ENCODE results near the gene CFAP61.

Gene CFAP61

DNA sequence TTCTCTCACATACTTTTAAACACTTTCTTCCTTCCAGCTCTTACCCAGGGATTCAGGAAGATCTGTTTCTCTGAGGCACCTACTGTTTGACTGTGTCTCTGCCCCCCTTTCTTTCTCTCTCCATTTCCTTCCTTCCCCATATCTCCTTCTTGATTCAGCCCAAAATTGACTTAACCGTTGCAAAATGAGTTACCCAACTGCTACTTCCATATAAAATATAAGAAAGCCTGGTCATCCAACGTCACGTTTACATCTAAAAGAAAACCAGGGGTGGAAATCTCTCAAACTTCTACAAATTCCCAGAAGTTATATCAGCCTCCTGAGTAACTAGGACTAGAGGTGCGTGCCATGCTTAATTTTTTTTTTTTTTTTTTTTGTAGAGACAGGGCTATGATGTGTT is 220.4 kb downstream of the CFAP61 start:
- H3K4me2 ChIP-seq = no peak overlapping the region
- H3K9ac ChIP-seq = no peak overlapping the region
- H3K79me2 ChIP-seq (ENCODE audit: insufficient read depth, low read depth) = no peaks in the 10 kb centered on the region
- H4K20me1 ChIP-seq (ENCODE audit: insufficient read depth) = no peaks in the 10 kb centered on the region
- no peaks in the 10 kb centered on the region for H3K27me3 ChIP-seq (ENCODE audit: insufficient read depth, low read depth)
- H3K27ac ChIP-seq = no peak overlapping the region
- no peaks in the 10 kb centered on the region for H3K4me1 ChIP-seq (ENCODE audit: low read depth, poor library complexity, severe bottlenecking)
- H3K4me3 ChIP-seq (IDR thresholded peaks at IDR 0.05; ENCODE audit: insufficient read depth, low read depth, low read length) = no peak overlapping the region
- H2AFZ ChIP-seq (ENCODE audit: low read depth) = no peak overlapping the region
- no peaks in the 10 kb centered on the region for H3K36me3 ChIP-seq (ENCODE audit: insufficient read depth)
- TF ChIP-seq, protein P1, sequence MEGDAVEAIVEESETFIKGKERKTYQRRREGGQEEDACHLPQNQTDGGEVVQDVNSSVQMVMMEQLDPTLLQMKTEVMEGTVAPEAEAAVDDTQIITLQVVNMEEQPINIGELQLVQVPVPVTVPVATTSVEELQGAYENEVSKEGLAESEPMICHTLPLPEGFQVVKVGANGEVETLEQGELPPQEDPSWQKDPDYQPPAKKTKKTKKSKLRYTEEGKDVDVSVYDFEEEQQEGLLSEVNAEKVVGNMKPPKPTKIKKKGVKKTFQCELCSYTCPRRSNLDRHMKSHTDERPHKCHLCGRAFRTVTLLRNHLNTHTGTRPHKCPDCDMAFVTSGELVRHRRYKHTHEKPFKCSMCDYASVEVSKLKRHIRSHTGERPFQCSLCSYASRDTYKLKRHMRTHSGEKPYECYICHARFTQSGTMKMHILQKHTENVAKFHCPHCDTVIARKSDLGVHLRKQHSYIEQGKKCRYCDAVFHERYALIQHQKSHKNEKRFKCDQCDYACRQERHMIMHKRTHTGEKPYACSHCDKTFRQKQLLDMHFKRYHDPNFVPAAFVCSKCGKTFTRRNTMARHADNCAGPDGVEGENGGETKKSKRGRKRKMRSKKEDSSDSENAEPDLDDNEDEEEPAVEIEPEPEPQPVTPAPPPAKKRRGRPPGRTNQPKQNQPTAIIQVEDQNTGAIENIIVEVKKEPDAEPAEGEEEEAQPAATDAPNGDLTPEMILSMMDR (conservative IDR thresholded peaks at IDR 0.05; ENCODE audit: low read depth, low read length) = no peak

DNA sequence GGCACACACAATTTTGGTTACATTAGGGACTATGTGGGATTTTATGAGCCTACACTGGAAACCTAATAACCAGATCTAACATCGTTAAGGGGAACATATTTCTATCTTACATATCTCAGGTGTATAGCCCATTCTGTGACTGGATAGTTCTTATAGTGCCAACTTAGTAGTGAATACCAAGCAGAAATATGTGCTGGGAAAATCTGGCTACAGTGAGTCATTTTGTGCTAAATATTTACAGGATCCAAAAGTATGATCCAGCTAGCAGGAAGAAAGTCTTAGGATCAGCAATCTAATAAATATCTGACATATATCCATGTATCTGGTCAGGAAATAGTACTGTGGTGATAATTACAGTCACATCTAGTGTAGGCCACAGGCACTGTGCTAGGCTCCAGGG is 221.0 kb downstream of the CFAP61 start:
- H3K4me3 ChIP-seq (IDR thresholded peaks at IDR 0.05; ENCODE audit: insufficient read depth, low read depth, low read length) = no peak overlapping the region
- no peak overlapping the region for H3K9ac ChIP-seq
- H3K4me1 ChIP-seq (ENCODE audit: low read depth, poor library complexity, severe bottlenecking) = no peaks in the 10 kb centered on the region
- no peak overlapping the region for H3K4me2 ChIP-seq
- no peak overlapping the region for H3K27ac ChIP-seq
- no peak overlapping the region for H2AFZ ChIP-seq (ENCODE audit: low read depth)
- no peaks in the 10 kb centered on the region for H3K27me3 ChIP-seq (ENCODE audit: insufficient read depth, low read depth)
- H4K20me1 ChIP-seq (ENCODE audit: insufficient read depth) = no peaks in the 10 kb centered on the region
- H3K79me2 ChIP-seq (ENCODE audit: insufficient read depth, low read depth) = no peaks in the 10 kb centered on the region
- H3K36me3 ChIP-seq (ENCODE audit: insufficient read depth) = no peaks in the 10 kb centered on the region
- TF ChIP-seq, protein P1 (conservative IDR thresholded peaks at IDR 0.05; ENCODE audit: low read depth, low read length) = no peak

DNA sequence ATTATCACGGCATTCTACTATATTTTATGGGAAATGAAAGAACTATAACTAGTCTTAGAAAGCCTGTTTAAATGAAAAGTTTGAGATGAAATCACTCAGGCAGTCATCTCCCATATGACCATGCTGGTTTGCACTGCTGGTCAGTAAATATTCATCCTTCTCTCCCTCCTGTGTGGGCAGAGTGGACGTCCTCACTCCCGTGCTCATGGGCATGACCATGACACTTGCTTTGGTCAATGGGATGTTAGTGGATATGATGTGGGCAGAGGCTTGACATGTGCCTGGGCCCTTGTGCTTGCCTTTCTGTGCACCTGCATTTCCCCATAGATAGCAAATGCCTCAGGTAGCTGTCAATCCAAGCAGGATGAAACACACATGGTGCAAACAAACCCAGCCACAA is 222.5 kb downstream of the CFAP61 start:
- H3K27ac ChIP-seq = no peak overlapping the region
- no peak overlapping the region for H2AFZ ChIP-seq (ENCODE audit: low read depth)
- H3K4me1 ChIP-seq (ENCODE audit: low read depth, poor library complexity, severe bottlenecking) = no peaks in the 10 kb centered on the region

DNA sequence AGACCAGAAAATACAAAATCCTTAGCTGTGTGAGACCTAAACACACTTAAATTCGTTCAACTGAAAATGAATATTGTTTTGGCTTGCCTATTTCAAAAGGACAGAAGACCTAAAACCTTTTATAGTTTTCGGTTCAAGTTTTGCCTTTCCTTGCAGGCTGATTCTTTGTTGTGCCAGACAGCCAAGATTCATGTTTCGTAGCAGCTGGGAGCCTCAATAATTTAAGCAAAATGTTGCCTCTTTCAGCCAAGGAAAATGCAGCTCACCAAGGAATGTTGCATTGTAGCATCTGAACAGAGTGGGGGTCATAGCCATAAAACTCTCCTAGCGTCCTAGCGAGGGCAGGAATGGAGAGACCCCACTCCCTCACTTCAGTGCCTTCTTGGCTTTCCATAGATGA is 223.3 kb downstream of the CFAP61 start:
- Histone ChIP-seq H4K20me1 (ENCODE audit: insufficient read depth) (no peaks in the 10 kb centered on the region), H3K27ac (no peak overlapping the region), H3K9ac (no peak overlapping the region), H3K4me3 (IDR thresholded peaks at IDR 0.05; ENCODE audit: insufficient read depth, low read depth, low read length) (no peak overlapping the region), H2AFZ (ENCODE audit: low read depth) (no peak overlapping the region), H3K36me3 (ENCODE audit: insufficient read depth) (no peaks in the 10 kb centered on the region), H3K79me2 (ENCODE audit: insufficient read depth, low read depth) (no peaks in the 10 kb centered on the region), H3K4me1 (ENCODE audit: low read depth, poor library complexity, severe bottlenecking) (no peaks in the 10 kb centered on the region), H3K4me2 (no peak overlapping the region), H3K27me3 (ENCODE audit: insufficient read depth, low read depth) (no peaks in the 10 kb centered on the region)
- TF ChIP-seq, protein P1 (conservative IDR thresholded peaks at IDR 0.05; ENCODE audit: low read depth, low read length) = no peak

More for the DNA sequence above, 222.5 kb downstream of the CFAP61 start:
- TF ChIP-seq, protein P1 (conservative IDR thresholded peaks at IDR 0.05; ENCODE audit: low read depth, low read length) = no peak
- no peaks in the 10 kb centered on the region for H3K79me2 ChIP-seq (ENCODE audit: insufficient read depth, low read depth)
- H3K36me3 ChIP-seq (ENCODE audit: insufficient read depth) = no peaks in the 10 kb centered on the region
- no peaks in the 10 kb centered on the region for H3K27me3 ChIP-seq (ENCODE audit: insufficient read depth, low read depth)
- H4K20me1 ChIP-seq (ENCODE audit: insufficient read depth) = no peaks in the 10 kb centered on the region
- H3K9ac ChIP-seq = no peak overlapping the region
- H3K4me2 ChIP-seq = no peak overlapping the region
- no peak overlapping the region for H3K4me3 ChIP-seq (IDR thresholded peaks at IDR 0.05; ENCODE audit: insufficient read depth, low read depth, low read length)

Measured in KMS-11 (cell line).